OCI-LY7 (cell line): ENCODE measurements around the gene CEP20. TPM values are rescaled to one million over a fixed set of nuclear protein-coding genes. Genes with fewer than 3 reads are reported as not detected.

ENCODE experiments used
- BruUV-seq: library from RNA; stranded (reverse); fragments of 400-500 nt; replicated peaks from 2 replicates; lab custom pipeline; 2021; lab: Mats Ljungman, UMichigan
- CTCF ChIA-PET: fragments of 300-600 bp; sonication (Branson Sonifier 250); formaldehyde crosslinking; loops from one replicate; lab custom pipeline; 2022; ENCODE audit warnings: antibody characterized with exemption; ENCODE audit not compliant: unreplicated experiment; lab: Charles Lee
- POLR2A ChIA-PET: fragments of 300-600 bp; sonication (Branson Sonifier 250); formaldehyde crosslinking; loops from one replicate; lab custom pipeline; 2022; ENCODE audit warnings: antibody characterized with exemption; lab: Charles Lee
- DNase-seq: peaks from one replicate; pipeline ENCODE4 v3.0.0-alpha.2; 2015; ENCODE audit warnings: low spot score
- H2AFZ ChIP-seq: fragments of 200-600 bp; sonication (generic), shearing (Covaris generic); 2 replicates; pipeline ENCODE4 v1.6.1; 2014; ENCODE audit warnings: mild to moderate bottlenecking, antibody characterized with exemption, low read length, moderate library complexity
- H3K27ac ChIP-seq: fragments of 200-600 bp; sonication (generic); 2 replicates; pipeline ENCODE4 v1.5.1; 2014; ENCODE audit warnings: mixed run types, low read depth, mild to moderate bottlenecking, moderate library complexity, low read length, inconsistent platforms; ENCODE audit not compliant: poor library complexity, severe bottlenecking
- H3K36me3 ChIP-seq: fragments of 200-600 bp; sonication (generic); 2 replicates; pipeline ENCODE4 v1.6.1; 2014; ENCODE audit warnings: mild to moderate bottlenecking, antibody characterized with exemption, low read length, moderate library complexity, mixed read lengths; ENCODE audit not compliant: insufficient read depth
- H3K4me1 ChIP-seq: fragments of 200-600 bp; sonication (generic); 2 replicates; pipeline ENCODE4 v1.5.1; 2014; ENCODE audit warnings: mild to moderate bottlenecking, low read length; ENCODE audit not compliant: insufficient read depth, poor library complexity, severe bottlenecking
- H3K4me2 ChIP-seq: fragments of 200-600 bp; sonication (generic); 2 replicates; pipeline ENCODE4 v1.6.1; 2014; ENCODE audit warnings: mild to moderate bottlenecking, low read length
- H3K4me3 ChIP-seq: fragments of 200-600 bp; sonication (generic); 2 replicates; pipeline ENCODE4 v1.5.1; 2014; ENCODE audit warnings: mild to moderate bottlenecking, low read depth, low read length; ENCODE audit not compliant: poor library complexity, severe bottlenecking
- H3K79me2 ChIP-seq: fragments of 200-600 bp; sonication (generic); 2 replicates; pipeline ENCODE4 v1.6.1; 2016; ENCODE audit warnings: low read depth, mild to moderate bottlenecking, low read length, moderate library complexity, mixed read lengths; ENCODE audit not compliant: insufficient read depth
- H3K9me2 ChIP-seq: fragments of 200-600 bp; sonication (generic); 2 replicates; pipeline ENCODE4 v1.6.1; 2016; ENCODE audit warnings: mild to moderate bottlenecking, low read length, mixed read lengths; ENCODE audit not compliant: insufficient read depth
- H3K9me3 ChIP-seq: fragments of 200-600 bp; sonication (generic); 2 replicates; pipeline ENCODE4 v1.6.1; 2014; ENCODE audit warnings: mild to moderate bottlenecking, mixed run types, low read length, mixed read lengths
- H4K20me1 ChIP-seq: fragments of 200-600 bp; sonication (generic); 2 replicates; pipeline ENCODE4 v1.6.1; 2014; ENCODE audit warnings: mild to moderate bottlenecking, antibody characterized with exemption, low read length, moderate library complexity, mixed read lengths; ENCODE audit not compliant: insufficient read depth
- CTCF ChIP-seq: fragments of 200-600 bp; sonication (generic); conservative IDR thresholded peaks from 2 replicates; pipeline ENCODE4 v1.5.1; 2014; ENCODE audit warnings: mild to moderate bottlenecking, antibody characterized with exemption, low read length, moderate library complexity, mixed read lengths
- EZH2phosphoT487 ChIP-seq: fragments of 200-600 bp; sonication (generic); IDR thresholded peaks from 2 replicates; pipeline ENCODE4 v1.6.1; 2018; ENCODE audit warnings: low read depth, borderline replicate concordance, mild to moderate bottlenecking, mixed run types, antibody characterized with exemption, low read length, moderate library complexity, mixed read lengths
- intact Hi-C: fragments of 100-400 bp; cut with micrococcal nuclease; formaldehyde crosslinking; loops from one replicate; pipeline ENCODE4 v1.10.0; 2022; ENCODE audit not compliant: unreplicated experiment
- total RNA-seq, 2 experiments: library from RNA; depleted of rRNA in 1 of 2; stranded (reverse); fragments of >200 nt in 1 of 2; shearing (Covaris generic) in 1 of 2; gene quantifications; 2 replicates each; pipeline ENCODE4 v1.2.3, GENCODE V29; 2014 to 2022

Gene CEP20
- total RNA-seq, 2 experiments from 2014 or later: 36.6 to 62.8 TPM

GRCh38 chr16:15854906-15855703, 33.3 kb downstream of the CEP20 start:
- intact Hi-C loops: loop anchor here (2.0 kb wide), 1 partner anchor 250 kb away; no protein-coding TSS in a partner anchor
- Histone ChIP-seq H3K79me2 (peaks cover 14% of the 10 kb centered on the region), H3K9me2 (no peaks in the 10 kb centered on the region), H3K4me2 (peak overlapping the region; percentile 96), H3K36me3 (no peaks in the 10 kb centered on the region), H2AFZ (peak overlapping the region; percentile 44; the same call in 1 of the 2 replicates), H4K20me1 (no peaks in the 10 kb centered on the region), H3K4me3 (peak overlapping the region; percentile 73), H3K4me1 (peaks cover 71% of the 10 kb centered on the region), H3K9me3 (no peaks in the 10 kb centered on the region), H3K27ac (peak overlapping the region; percentile 96)
- TF ChIP-seq CTCF (no peak), EZH2phosphoT487 (no peak)
- no peak for DNase-seq
- ChIA-PET POLR2A (interaction anchor here (0.6 to 1.5 kb wide), 4 partner anchors 11 to 250 kb away, joined by 3 to 6 read pairs (median 3); partner anchors contain the start of gene CEP20), CTCF (no interaction called here)
- BruUV-seq: TSS peak; percentile 84

GRCh38 chr16:15854061-15854460, 34.3 kb downstream of the CEP20 start:
- intact Hi-C loops: loop anchor here (2.0 kb wide), 1 partner anchor 251 kb away; no protein-coding TSS in a partner anchor
- CTCF ChIA-PET: no interaction called here
- H3K4me2 ChIP-seq: peak overlapping the region; percentile 96
- H3K4me1 ChIP-seq: peaks cover 71% of the 10 kb centered on the region
- H3K9me3 ChIP-seq: no peaks in the 10 kb centered on the region
- no peaks in the 10 kb centered on the region for H4K20me1 ChIP-seq
- H3K4me3 ChIP-seq: peak overlapping the region; percentile 16
- H2AFZ ChIP-seq: peak overlapping the region; percentile 57; the same call in 1 of the 2 replicates
- H3K27ac ChIP-seq: peak overlapping the region; percentile 96
- POLR2A ChIA-PET: interaction anchor here (1.5 kb wide), 1 partner anchor 35 kb away, joined by 6 read pairs; the partner anchor contains the start of gene CEP20
- TF ChIP-seq EZH2phosphoT487 (no peak), CTCF (no peak)
- DNase-seq: peak; percentile 24
- no TSS peak for BruUV-seq
- H3K9me2 ChIP-seq: no peaks in the 10 kb centered on the region
- H3K79me2 ChIP-seq: peaks cover 14% of the 10 kb centered on the region
- H3K36me3 ChIP-seq: no peaks in the 10 kb centered on the region
